Common myeloid progenitor, CD34-positive (primary cell): ENCODE data around the gene SLC9A5.
A peak's percentile ranks its signal among the peaks of the same experiment; 100 is the strongest.

Experiments used
- CTCF ChIA-PET: fragments of 350-600 bp; sonication (Branson Sonifier 250); formaldehyde crosslinking; loops from one replicate; lab custom pipeline; 2021; ENCODE audit warnings: antibody characterized with exemption; lab: Charles Lee
- POLR2A ChIA-PET: fragments of 350-600 bp; sonication (Branson Sonifier 250); formaldehyde crosslinking; loops from one replicate; lab custom pipeline; 2021; ENCODE audit warnings: antibody characterized with exemption; lab: Charles Lee
- DNase-seq, 3 donors: peaks; one replicate each; pipeline versions ENCODE4 v3.0.0 to v3.0.0-alpha.2; 2013
- H3K27ac ChIP-seq, 2 experiments: 1 replicate in 1 of 2; 2 replicates in 1 of 2; pipeline ENCODE4 v1.7.0; 2013; ENCODE audit warnings: inconsistent platforms in 2 of 2, low read length in 2 of 2, mild to moderate bottlenecking in 2 of 2, low read depth in 1 of 2, moderate library complexity in 1 of 2; ENCODE audit not compliant: severe bottlenecking in 2 of 2, insufficient read depth in 1 of 2, poor library complexity in 1 of 2
- H3K27me3 ChIP-seq, 5 experiments: replicated peaks in 2 of 5; 1 replicate in 3 of 5; 2 replicates in 2 of 5; pipeline versions ENCODE4 v1.6.1 to v1.7.0; 2013; ENCODE audit warnings: low read length in 4 of 5, mild to moderate bottlenecking in 2 of 5, moderate library complexity in 2 of 5, inconsistent platforms in 1 of 5; ENCODE audit not compliant: insufficient read depth in 5 of 5, control insufficient read depth in 4 of 5
- H3K36me3 ChIP-seq, 4 experiments: 1 replicate in 2 of 4; 2 replicates in 2 of 4; pipeline versions ENCODE4 v1.6.1 to v1.7.0; 2013; ENCODE audit warnings: low read length in 3 of 4, control low read depth in 1 of 4, mild to moderate bottlenecking in 1 of 4; ENCODE audit not compliant: control insufficient read depth in 4 of 4, insufficient read depth in 4 of 4
- H3K4me1 ChIP-seq, 4 experiments: 1 replicate in 3 of 4; 2 replicates in 1 of 4; pipeline versions ENCODE4 v1.6.1 to v1.7.1; 2013; ENCODE audit warnings: low read length in 3 of 4, mild to moderate bottlenecking in 3 of 4, control low read depth in 1 of 4, inconsistent platforms in 1 of 4, moderate library complexity in 1 of 4; ENCODE audit not compliant: control insufficient read depth in 4 of 4, insufficient read depth in 4 of 4; ENCODE audit errors: control extremely low read depth in 1 of 4
- H3K4me3 ChIP-seq, 7 experiments: 1 replicate in 4 of 7; 2 replicates in 3 of 7; pipeline versions ENCODE4 v1.5.1 to v1.7.0; 2013; ENCODE audit warnings: mild to moderate bottlenecking in 7 of 7, low read length in 6 of 7, moderate library complexity in 6 of 7, inconsistent platforms in 2 of 7, low read depth in 2 of 7, control low read depth in 1 of 7; ENCODE audit not compliant: insufficient read depth in 4 of 7, control insufficient read depth in 1 of 7; ENCODE audit errors: extremely low read depth in 1 of 7
- H3K9me3 ChIP-seq, 5 experiments: 1 replicate in 4 of 5; 2 replicates in 1 of 5; pipeline versions ENCODE4 v1.6.1 to v1.7.1; 2013; ENCODE audit warnings: low read length in 4 of 5, mild to moderate bottlenecking in 2 of 5, inconsistent platforms in 1 of 5, low read depth in 1 of 5, moderate library complexity in 1 of 5; ENCODE audit not compliant: control insufficient read depth in 4 of 5, insufficient read depth in 2 of 5; ENCODE audit errors: control extremely low read depth in 1 of 5
- WGBS: methylation state at CpG from one replicate; pipeline ENCODE4 v1.1.5; 2013; ENCODE audit not compliant: insufficient coverage; 5-methylcytosine and 5-hydroxymethylcytosine counted together

SLC9A5 gene

DNA sequence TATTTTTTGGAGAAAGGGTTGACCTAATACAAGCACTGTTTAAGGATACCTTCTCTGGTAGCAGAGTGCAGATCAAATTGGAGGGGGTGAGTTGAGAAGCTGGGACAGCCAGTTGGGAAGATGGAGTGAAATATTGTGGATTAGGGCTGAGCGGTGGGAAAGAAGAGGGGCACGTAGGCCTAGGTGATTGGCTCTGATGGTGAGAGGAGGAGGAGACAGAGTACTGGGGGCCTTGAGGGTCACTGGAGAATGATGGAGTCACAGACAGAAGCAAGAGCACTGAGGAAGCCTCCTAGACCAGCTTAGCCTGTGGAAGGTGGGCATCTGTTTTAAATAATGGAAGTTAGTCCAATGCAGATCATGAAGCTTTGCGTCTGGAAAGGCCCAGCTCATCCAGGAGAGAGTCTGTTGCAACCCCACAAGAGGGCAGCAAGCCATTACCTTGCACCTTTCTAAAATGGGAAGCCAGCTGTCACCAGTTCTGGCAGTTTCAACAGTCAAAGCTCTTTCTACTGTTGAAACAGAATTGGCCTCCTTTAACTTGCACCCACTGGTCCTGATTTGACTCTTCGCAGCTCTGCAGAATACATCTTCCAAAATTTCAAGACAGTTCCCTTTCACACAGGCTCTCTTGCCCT lies 11.8 kb downstream of the SLC9A5 start:
- H3K9me3 ChIP-seq = no peaks in the 10 kb centered on the region
- CTCF ChIA-PET = interaction anchor here (0.8 to 1.9 kb wide), 42 partner anchors 8 to 207 kb away, joined by 3 to 25 read pairs (median 4); partner anchors contain the start of genes FHOD1, KCTD19, LRRC36 and SLC9A5

DNA sequence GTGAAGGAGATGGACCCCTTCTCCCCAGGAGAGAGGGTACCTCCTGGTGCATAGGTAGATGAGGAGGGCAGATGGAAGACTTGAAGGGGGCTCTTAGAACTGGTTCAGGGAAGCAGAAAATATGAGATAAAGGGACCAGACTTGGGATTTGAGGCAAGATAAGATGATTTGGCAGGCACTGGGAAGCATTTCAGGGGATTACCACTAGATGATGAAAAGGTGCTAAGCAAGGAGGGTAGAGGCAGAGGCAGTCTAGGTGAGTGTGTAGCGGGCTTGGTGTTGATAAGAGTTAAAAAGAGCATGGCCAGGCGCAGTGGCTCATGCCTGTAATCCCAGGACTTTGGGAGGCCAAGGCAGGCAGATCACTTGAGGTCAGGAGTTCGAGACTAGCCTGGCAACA lies 14.4 kb downstream of the SLC9A5 start:
- 97% methylated on average over 3 of the region's 3 CpGs for WGBS
- CTCF ChIA-PET = interaction anchor here (1.1 to 3.1 kb wide), 8 partner anchors 11 to 165 kb away, joined by 3 to 9 read pairs (median 5); partner anchors contain the start of genes FHOD1 and SLC9A5

More for the DNA sequence above, 11.8 kb downstream of the SLC9A5 start:
- H3K4me1 ChIP-seq = peaks cover 0 to 3% (median 0%) of the 10 kb centered on the region in 4 experiments
- H3K4me3 ChIP-seq = no peak overlapping the region
- DNase-seq = peak; percentile 63 to 83 (median 80)
- POLR2A ChIA-PET = no interaction called here
- H3K27ac ChIP-seq = no peak overlapping the region
- H3K27me3 ChIP-seq = peaks cover 0 to 3% (median 0%) of the 10 kb centered on the region in 5 experiments
- 70% methylated on average over 4 of the region's 4 CpGs for WGBS
- no peaks in the 10 kb centered on the region for H3K36me3 ChIP-seq

DNA sequence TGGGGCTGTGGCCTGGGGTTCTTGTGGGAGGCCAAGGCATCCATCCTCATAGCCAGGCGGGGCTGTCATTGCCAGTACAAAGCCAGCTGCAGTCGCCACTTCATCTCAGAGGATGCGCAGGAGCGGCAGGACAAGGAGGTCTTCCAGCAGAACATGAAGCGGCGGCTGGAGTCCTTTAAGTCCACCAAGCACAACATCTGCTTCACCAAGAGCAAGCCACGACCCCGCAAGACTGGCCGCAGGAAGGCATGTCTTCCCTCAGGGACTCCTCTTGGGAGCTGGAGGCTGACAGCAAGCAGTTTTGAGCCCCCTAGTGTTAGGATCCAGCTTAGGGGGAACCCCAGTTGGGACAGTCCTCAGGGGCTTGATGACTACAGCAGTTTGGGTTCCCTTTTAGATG lies 15.5 kb downstream of the SLC9A5 start:
- POLR2A ChIA-PET = interaction anchor here (0.5 kb wide), 1 partner anchor 16 kb away, joined by 3 read pairs; no protein-coding TSS in a partner anchor
- no peaks in the 10 kb centered on the region for H3K36me3 ChIP-seq
- CTCF ChIA-PET = interaction anchor here (0.7 to 3.1 kb wide), 11 partner anchors 9 to 164 kb away, joined by 3 to 9 read pairs (median 5); partner anchors contain the start of genes FHOD1 and SLC9A5
- H3K27ac ChIP-seq = no peak overlapping the region
- 94% methylated on average over 9 of the region's 9 CpGs for WGBS
- peak in 1 of 3 donors; percentile 28 for DNase-seq
- H3K4me1 ChIP-seq = peaks cover 0 to 3% (median 0%) of the 10 kb centered on the region in 4 experiments
- H3K4me3 ChIP-seq = no peak overlapping the region
- no peaks in the 10 kb centered on the region for H3K9me3 ChIP-seq
- H3K27me3 ChIP-seq = peaks cover 0 to 3% (median 0%) of the 10 kb centered on the region in 5 experiments

More for the DNA sequence above, 14.4 kb downstream of the SLC9A5 start:
- Histone ChIP-seq H3K27me3 (peaks cover 0 to 3% (median 0%) of the 10 kb centered on the region in 5 experiments), H3K4me3 (no peak overlapping the region), H3K9me3 (no peaks in the 10 kb centered on the region), H3K36me3 (no peaks in the 10 kb centered on the region), H3K27ac (no peak overlapping the region), H3K4me1 (peaks cover 0 to 3% (median 0%) of the 10 kb centered on the region in 4 experiments)
- DNase-seq = no peak
- POLR2A ChIA-PET = no interaction called here

DNA sequence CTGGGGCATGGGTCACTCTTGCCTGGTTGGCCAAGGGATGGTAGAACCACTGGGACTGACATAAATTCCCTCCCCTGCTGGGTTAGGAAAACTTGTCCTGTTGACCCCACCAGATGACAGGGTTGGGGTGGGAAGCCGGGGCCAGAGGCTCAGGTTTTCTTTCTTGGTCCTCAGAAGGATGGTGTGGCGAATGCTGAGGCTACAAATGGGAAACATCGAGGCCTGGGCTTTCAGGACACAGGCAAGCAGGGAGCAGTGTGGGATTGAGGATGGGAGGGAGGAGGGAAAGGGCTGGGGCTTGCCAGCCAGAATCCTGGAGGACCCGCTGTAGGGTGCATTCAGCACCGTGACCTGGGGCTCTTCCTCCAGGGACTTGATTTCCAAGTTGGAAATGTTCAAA lies 16.1 kb downstream of the SLC9A5 start:
- CTCF ChIA-PET = interaction anchor here (0.7 to 3.1 kb wide), 10 partner anchors 10 to 199 kb away, joined by 3 to 9 read pairs (median 5); partner anchors contain the start of genes FHOD1 and SLC9A5
- H3K4me3 ChIP-seq = no peak overlapping the region
- WGBS = 98% methylated on average over 5 of the region's 5 CpGs
- POLR2A ChIA-PET = no interaction called here
- peaks cover 0 to 6% (median 0%) of the 10 kb centered on the region in 4 experiments for H3K4me1 ChIP-seq
- DNase-seq = no peak
- peaks cover 0 to 3% (median 0%) of the 10 kb centered on the region in 5 experiments for H3K27me3 ChIP-seq
- H3K9me3 ChIP-seq = no peaks in the 10 kb centered on the region
- no peak overlapping the region for H3K27ac ChIP-seq
- no peaks in the 10 kb centered on the region for H3K36me3 ChIP-seq

DNA sequence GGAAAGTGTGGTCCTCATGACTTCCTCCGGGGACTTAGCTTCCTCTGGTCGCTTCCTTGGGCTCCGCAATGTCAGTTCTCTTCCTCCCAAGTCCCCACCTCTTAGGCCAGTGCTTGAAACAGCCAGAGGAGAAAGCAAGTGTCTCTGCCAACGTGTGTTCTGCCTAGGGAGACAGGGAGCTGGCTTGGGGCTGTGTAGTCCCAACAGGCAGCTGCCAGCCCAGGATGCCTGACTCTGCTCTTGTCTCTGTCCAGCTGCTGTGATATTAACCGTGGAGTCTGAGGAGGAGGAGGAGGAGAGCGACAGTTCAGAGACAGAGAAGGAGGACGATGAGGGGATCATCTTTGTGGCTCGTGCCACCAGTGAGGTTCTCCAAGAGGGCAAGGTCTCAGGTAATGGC lies 17.1 kb downstream of the SLC9A5 start:
- Histone ChIP-seq H3K4me3 (no peak overlapping the region), H3K27ac (no peak overlapping the region), H3K36me3 (no peaks in the 10 kb centered on the region), H3K9me3 (no peaks in the 10 kb centered on the region), H3K27me3 (peaks cover 0 to 3% (median 0%) of the 10 kb centered on the region in 5 experiments), H3K4me1 (peaks cover 0 to 5% (median 0%) of the 10 kb centered on the region in 4 experiments)
- ChIA-PET CTCF (interaction anchor here (1.0 to 3.1 kb wide), 11 partner anchors 10 to 198 kb away, joined by 3 to 9 read pairs (median 5); partner anchors contain the start of gene FHOD1), POLR2A (no interaction called here)
- DNase-seq = no peak
- WGBS = 73% methylated on average over 6 of the region's 8 CpGs

DNA sequence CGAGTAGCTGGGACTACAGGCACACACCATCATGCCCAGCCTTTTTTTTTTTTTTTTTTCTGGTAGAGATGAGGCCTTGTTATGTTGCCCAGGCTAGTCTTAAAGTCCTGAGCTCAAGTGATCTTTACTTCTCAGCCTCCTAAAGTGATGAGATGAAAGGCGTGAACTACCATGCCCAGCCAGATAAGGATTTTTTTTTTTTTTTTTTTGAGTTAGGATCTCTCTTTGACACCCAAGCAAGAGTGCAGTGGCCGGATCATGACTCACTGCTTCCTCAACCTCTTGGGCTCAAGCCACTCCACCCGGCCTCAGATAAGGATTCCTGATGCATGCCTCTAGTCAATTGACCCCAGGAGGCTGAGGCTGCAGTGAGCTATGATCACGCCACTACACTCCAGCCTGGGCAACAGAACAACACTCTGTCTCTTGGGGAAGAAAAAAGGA lies 19.4 kb downstream of the SLC9A5 start:
- 60% methylated on average over 1 of the region's 5 CpGs for WGBS
- no peak overlapping the region for H3K4me3 ChIP-seq
- ChIA-PET CTCF (interaction anchor here (0.7 to 2.1 kb wide), 3 partner anchors 9 to 107 kb away, joined by 3 to 5 read pairs (median 3); no protein-coding TSS in a partner anchor), POLR2A (interaction anchor here (0.6 kb wide), 1 partner anchor 144 kb away, joined by 5 read pairs; no protein-coding TSS in a partner anchor)
- H3K9me3 ChIP-seq = no peaks in the 10 kb centered on the region
- no peak overlapping the region for H3K27ac ChIP-seq
- no peaks in the 10 kb centered on the region for H3K36me3 ChIP-seq
- H3K27me3 ChIP-seq = peaks cover 0 to 3% (median 0%) of the 10 kb centered on the region in 5 experiments
- peaks cover 0 to 3% (median 0%) of the 10 kb centered on the region in 4 experiments for H3K4me1 ChIP-seq
- DNase-seq = peak; percentile 40 to 65 (median 53)
